GM18870 (cell line): ENCODE measurements around the gene RXRA.

ENCODE experiments used
- ATAC-seq: cut with Tn5 transposase; IDR thresholded peaks from one replicate; pipeline ENCODE4 v1.9.1; 2021; ENCODE audit warnings: moderate library complexity; ENCODE audit not compliant: unreplicated experiment

RXRA gene

DNA sequence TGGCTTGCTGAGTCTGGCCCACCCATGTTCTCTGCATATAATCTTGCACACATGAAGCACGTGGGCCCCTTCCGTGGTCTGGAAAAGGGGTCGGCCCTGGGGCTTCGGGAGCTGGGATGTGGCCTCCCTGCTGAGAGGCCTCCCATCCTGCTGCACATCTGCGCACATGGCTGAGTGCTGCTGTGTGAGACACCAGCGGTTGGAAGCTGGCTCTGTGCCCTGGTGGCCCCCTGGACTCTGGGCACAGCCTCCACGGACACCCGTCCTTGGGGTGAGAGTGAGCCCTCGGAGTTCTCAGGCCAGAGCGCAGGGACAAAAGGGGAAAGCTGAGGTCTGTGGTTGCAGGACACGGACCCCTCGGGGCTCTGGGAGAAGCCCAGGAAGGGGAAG is 115.8 kb downstream of the RXRA start:
- no peak for ATAC-seq

DNA sequence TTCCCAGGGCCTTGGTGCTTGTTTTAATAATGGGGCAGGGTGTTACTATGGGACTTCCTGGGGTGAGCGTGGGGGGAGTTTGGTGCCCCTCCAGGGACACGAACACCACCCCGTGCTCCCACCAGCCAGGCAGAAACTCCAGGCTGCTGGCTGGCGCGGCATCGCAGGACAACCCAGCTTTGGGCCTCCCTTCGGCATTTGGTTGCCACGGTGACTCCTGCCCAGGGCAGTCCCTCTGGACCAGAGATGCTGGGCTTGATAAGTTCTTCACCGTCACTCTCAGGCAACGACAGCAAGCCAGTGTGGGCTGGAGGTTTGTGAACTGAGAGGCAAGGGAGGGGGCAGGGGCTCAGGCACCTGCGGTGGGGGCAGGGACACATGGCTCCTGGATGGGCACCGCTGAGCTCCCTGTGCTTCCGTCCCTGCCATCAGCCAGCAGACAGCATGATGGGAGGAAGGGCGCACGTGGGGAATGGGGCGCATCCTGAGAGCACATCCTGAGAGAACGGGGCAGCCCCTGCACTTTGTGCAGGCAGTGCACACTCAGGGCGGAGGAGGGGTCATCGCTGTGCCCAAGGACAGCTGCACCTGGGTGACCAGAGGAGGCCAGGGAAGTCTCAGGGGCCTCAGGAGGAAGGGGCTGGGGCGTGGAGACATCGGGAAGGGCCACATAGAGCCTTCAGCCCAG is 116.4 kb downstream of the RXRA start:
- no peak for ATAC-seq

GRCh38 chr9:134443174-134444037 is 117.2 kb downstream of the RXRA start:
- ATAC-seq: peak; percentile 47

DNA sequence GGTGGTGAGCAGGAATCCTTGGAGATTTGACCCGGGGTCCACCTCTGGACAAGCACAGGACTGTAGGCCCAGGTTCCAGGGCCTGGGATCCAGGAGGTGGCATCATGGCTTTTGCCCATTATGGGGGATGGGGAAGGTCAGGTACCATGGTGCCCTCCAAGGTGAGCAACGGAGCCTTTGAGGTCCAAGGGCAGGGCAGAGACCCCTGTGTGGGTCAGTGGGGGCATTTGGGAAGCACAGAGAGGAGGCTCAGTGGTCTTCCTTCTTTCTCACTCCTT is 117.7 kb downstream of the RXRA start:
- no peak for ATAC-seq

DNA sequence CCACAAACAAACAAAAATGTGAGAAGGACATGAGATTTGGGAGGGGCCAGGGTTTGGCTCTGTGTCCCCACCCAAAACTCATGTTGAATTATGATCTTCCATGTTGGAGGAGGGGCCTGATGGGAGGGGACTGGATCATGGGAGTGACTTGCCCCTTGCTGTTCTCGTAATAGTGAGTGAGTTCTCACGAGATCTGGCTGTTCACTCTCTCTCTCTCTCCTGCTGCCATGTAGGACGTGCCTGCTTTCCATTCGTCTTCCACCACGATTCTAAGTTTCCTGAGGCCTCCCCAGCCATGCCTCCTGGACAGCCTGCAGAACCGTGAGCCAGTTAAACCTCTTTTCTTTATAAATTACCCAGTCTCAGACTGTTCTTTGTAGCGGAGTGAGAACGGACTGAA is 118.7 kb downstream of the RXRA start:
- no peak for ATAC-seq

- peak; percentile 43 for ATAC-seq
Measured at GRCh38 chr9:134449180-134449916, 123.1 kb downstream of the RXRA start.

GRCh38 chr9:134451700-134452458 is 125.6 kb downstream of the RXRA start:
- no peak for ATAC-seq

GRCh38 chr9:134452728-134453127 is 126.5 kb downstream of the RXRA start:
- ATAC-seq: no peak

DNA sequence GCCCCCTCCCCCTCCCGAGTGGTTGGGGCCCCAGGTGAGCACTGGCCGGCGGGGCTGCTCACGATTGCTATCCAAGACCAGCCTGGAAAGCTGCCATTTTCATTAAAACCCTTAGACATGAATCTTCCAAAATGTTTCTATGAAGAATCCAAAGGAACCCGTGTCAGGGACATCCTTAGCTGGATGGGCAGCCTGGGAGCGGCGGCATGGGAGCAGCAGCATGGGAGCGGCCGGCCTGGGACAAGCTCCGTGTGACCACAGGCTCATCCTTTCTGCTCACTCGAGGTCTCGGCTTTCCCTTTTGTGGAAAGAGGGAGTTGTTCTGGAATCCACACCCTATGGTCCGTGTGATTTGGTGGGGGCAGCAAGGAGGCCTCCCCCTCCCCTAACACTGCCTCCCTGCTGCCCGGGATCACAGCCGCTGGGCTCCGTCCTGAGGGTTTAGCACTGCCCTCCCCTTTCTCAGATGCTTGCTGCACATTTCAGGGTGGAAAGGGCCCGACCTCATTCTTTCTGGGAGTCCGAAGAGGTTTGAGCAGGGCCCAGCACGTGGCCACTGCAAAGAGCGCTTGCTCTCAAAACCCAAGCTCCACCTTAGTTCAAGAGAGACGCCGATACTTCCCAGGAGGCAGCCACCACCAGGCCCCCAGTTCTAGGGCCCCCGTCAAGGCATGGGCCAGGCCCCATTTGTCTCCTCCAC is 127.7 kb downstream of the RXRA start:
- ATAC-seq: no peak

DNA sequence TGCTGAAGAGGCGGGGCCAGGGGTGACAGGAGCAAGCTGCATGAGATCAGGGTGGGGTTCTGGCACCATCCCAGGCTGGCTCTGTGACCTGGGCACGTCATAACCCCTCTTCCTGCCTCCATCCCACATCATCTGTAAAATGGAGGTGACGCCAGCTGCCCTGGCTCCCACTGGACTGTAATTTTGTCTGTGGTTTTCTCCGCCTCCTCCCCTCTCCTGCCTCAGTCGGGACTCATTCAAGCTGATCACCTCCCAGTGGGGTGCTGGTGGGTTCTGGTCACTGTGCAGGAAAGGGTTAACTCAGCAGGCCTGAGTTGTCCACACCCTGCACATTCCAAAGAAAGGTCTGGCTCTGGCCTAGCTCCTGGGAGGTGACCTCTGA is 128.2 kb downstream of the RXRA start:
- no peak for ATAC-seq

- ATAC-seq: no peak
Measured at GRCh38 chr9:134455021-134455471, 128.8 kb downstream of the RXRA start.

GRCh38 chr9:134455537-134455933 is 129.3 kb downstream of the RXRA start:
- no peak for ATAC-seq

DNA sequence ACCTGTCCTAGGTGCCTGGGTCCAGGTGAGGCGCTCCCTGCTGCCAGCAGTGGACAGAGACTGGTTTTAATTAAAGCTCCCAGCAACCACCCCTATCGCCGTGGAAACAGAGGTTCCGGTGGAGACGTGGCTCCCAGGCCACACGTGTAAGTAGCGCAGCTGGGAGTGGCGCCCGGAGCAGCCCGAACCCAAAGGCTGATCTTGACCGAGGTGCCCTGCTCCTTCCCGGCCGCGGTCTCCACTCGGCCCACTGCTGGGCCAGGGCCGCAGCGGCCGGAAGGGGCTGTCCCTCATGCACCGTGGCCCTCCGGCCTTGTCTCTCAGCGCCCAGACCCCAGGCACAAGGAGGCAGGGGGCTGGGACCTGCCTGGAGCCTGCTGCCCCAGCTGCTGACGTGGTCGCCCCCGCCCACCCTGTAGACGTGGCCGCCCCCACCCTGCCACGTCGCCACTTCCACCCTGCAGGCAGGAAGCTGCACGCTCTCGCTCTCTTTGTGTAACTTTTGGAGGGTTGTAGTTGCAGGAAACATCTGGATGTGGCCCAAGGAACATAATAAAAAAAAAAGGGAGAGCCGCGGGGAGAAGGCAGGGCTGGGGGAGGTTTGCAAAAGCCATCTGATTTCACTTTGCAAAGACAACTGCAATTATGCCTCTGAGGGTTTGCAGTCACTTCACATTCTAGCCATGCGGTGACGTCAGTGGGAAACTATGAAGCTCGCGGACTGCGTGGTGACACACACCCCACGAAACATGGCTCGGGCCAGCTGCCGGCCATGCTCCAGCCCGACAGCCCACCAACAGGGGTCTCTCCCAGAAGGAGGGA is 129.9 kb downstream of the RXRA start:
- ATAC-seq: no peak

DNA sequence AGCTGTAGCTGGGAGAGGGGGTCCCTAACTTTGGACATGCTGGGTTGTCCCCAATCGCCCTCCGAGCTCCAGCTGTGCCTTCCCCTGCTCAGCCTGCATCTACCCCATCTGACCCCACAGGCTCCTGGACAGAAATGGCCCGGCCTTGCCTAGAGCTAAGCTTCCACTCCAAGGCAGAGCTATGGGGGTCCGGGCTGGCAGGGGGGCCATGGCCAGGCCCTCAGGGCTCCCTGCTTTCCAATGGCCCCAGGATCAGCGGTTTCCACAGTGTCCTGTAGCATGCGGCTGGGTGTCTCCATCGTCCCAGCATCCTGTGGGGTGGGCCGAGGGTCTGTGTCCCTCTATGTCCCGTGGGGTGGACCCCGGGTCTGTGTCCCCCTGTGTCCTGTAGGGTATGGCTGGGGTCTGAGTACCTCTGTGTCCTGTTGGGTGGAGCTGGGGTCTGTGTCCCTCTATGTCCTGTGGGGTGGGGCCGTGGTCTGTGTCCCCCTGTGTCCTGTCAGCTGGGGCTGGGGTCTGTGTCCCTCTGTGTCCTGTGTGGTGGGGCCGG is 130.6 kb downstream of the RXRA start:
- ATAC-seq: no peak

GRCh38 chr9:134457321-134458206 is 131.3 kb downstream of the RXRA start:
- ATAC-seq: no peak

DNA sequence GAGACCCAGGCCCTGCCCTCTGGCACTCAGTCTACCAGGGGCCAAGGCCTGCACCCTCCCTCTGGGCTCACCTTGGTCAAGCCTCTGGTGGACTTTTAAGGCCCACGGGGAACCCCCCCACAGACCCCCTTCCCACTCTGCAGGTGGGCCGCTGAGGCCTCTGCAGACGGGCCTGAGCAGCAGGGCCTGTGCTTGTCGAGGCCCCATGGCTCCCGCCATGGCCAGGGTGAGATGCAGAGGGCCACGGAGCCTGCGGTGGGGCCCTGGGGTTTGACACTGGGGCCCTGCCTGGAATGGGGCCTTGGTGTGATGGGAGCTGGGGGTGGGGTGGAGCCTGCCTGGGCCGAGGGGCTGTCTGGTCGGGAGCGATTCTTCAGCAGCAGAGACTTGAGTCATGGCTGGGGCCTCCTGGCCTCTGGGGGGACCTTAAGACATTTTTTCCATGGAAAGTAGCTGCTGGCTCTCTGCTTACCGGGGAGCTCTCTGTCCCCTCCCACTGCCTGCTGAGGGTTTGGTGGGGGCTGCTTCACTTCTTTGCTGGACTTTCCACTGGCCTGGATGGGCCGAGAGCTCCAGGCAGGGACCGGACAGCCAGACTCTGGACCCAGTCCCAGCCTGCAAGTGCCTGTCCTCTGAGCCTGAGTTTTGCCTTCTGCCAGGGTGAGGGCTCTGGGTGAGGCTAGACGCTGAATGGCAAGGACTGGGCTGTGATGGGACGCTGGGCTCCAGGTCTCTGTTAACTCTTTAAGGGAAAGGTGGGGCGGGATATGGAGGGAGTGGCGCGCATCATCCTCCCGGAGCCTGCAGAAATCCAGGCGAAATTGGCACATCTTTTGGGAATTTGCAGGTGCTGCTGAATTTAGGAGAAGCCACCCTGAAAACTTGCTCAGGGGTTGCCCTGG is 132.2 kb downstream of the RXRA start:
- no peak for ATAC-seq

GRCh38 chr9:134459164-134459563 is 132.9 kb downstream of the RXRA start:
- no peak for ATAC-seq
